A549 (cell line): ENCODE data around the gene OPRL1. TPM values are rescaled to one million over a fixed set of nuclear protein-coding genes. Genes with fewer than 3 reads are reported as not detected.

ENCODE experiments used
- ATAC-seq, 2 experiments: fragments of 200-7000 bp in 1 of 2; fragments of >200 bp in 1 of 2; cut with Nextera tagmentation in 1 of 2; cut with Tn5 transposase in 1 of 2; 3 replicates each; pipeline versions ENCODE4 v1.8.0 to v1.9.1; 2018 to 2020; ENCODE audit warnings: mild to moderate bottlenecking in 1 of 2, moderate library complexity in 1 of 2
- CTCF ChIA-PET: fragments of 300-600 bp; sonication (Branson Sonifier 250); formaldehyde crosslinking; extraction: SDS; loops from one replicate; lab custom pipeline; 2021; ENCODE audit warnings: antibody characterized with exemption, inconsistent platforms; lab: Yijun Ruan, JAX
- POLR2A ChIA-PET: fragments of 350-600 bp; formaldehyde crosslinking; extraction: SDS; loops from one replicate; lab custom pipeline; 2021; ENCODE audit warnings: antibody characterized with exemption, inconsistent platforms; lab: Yijun Ruan, JAX
- DNase-seq, 2 experiments: peaks; one replicate each; pipeline versions ENCODE4 v3.0.0 to v3.0.0-alpha.2; 2011 to 2016; ENCODE audit warnings: low read depth in 1 of 2, low spot score in 1 of 2
- FAIRE-seq: peaks from 2 replicates; lab custom pipeline; 2011; peaks lifted over from hg19 to GRCh38; lab: Jason Lieb, UNC
- H3K27ac ChIP-seq, 2 experiments: fragments of >200 bp; sonication (Bioruptor Twin); formaldehyde crosslinking; 3 replicates each; pipeline ENCODE4 v1.5.1; 2016 to 2017
- H3K4me1 ChIP-seq: fragments of >200 bp; sonication (Bioruptor Twin); formaldehyde crosslinking; 3 replicates; pipeline ENCODE4 v1.6.1; 2016
- H3K4me2 ChIP-seq: fragments of >200 bp; sonication (Bioruptor Twin); formaldehyde crosslinking; 3 replicates; pipeline ENCODE4 v1.6.1; 2016
- H3K4me3 ChIP-seq: fragments of >200 bp; sonication (Bioruptor Twin); formaldehyde crosslinking; 3 replicates; pipeline ENCODE4 v1.5.1; 2016
- H3K9me3 ChIP-seq: fragments of >200 bp; sonication (Bioruptor Twin); formaldehyde crosslinking; 3 replicates; pipeline ENCODE4 v1.6.1; 2016
- BHLHE40 ChIP-seq: IDR thresholded peaks from 2 replicates; pipeline ENCODE4 v1.6.1; 2012; ENCODE audit warnings: low read depth, low read length, inconsistent platforms
- CBX8 ChIP-seq: fragments of 200-600 bp; sonication (generic); IDR thresholded peaks from 2 replicates; pipeline ENCODE4 v1.6.1; 2016
- CEBPB ChIP-seq, 2 experiments: fragments of >200 bp in 1 of 2; sonication (Bioruptor Twin) in 1 of 2; formaldehyde crosslinking in 1 of 2; IDR thresholded peaks; 2 replicates each; pipeline ENCODE4 v1.6.1; 2012 to 2016
- CHD2 ChIP-seq: fragments of 150-350 bp; IDR thresholded peaks from 2 replicates; pipeline ENCODE4 v1.6.1; 2014; ENCODE audit warnings: low read length; ENCODE audit not compliant: partially characterized antibody
- CHD4 ChIP-seq: fragments of 200-600 bp; sonication (generic); IDR thresholded peaks from 2 replicates; pipeline ENCODE4 v1.6.1; 2016; ENCODE audit warnings: antibody characterized with exemption, mild to moderate bottlenecking, borderline replicate concordance
- ELK1 ChIP-seq: fragments of 150-350 bp; IDR thresholded peaks from 2 replicates; pipeline ENCODE4 v1.6.1; 2014; ENCODE audit warnings: low read depth, mild to moderate bottlenecking, low read length
- EP300 ChIP-seq, 2 experiments: fragments of >200 bp; sonication (Bioruptor Twin); formaldehyde crosslinking; IDR thresholded peaks; 2 replicates in 1 of 2; 3 replicates in 1 of 2; pipeline ENCODE4 v1.6.1; 2016 to 2017
- ESRRA ChIP-seq: fragments of 150-350 bp; IDR thresholded peaks from 2 replicates; pipeline ENCODE4 v1.6.1; 2014; ENCODE audit warnings: mild to moderate bottlenecking, low read length, borderline replicate concordance
- FOSL2 ChIP-seq, 2 experiments: fragments of 450-650 bp in 1 of 2; fragments of >200 bp in 1 of 2; sonication (Bioruptor Twin) in 1 of 2; formaldehyde crosslinking; IDR thresholded peaks; 2 replicates each; pipeline versions ENCODE4 v1.5.0 to v1.6.1; 2016 to 2020; ENCODE audit warnings: mild to moderate bottlenecking in 1 of 2, moderate library complexity in 1 of 2
- FOXS1 ChIP-seq: fragments of 250-450 bp; sonication (Bioruptor Pico); IDR thresholded peaks from 2 replicates; pipeline ENCODE4 v1.5.0; 2020; ENCODE audit warnings: mild to moderate bottlenecking, moderate library complexity
- HOXB13 ChIP-seq: fragments of 250-450 bp; sonication (Bioruptor Pico); IDR thresholded peaks from 2 replicates; pipeline ENCODE4 v1.5.0; 2020; ENCODE audit warnings: low read depth, mild to moderate bottlenecking, moderate library complexity
- HOXB5 ChIP-seq: fragments of 250-450 bp; sonication (Bioruptor Pico); IDR thresholded peaks from 2 replicates; pipeline ENCODE4 v1.5.0; 2020; ENCODE audit warnings: mild to moderate bottlenecking, moderate library complexity
- KDM1A ChIP-seq: fragments of 200-600 bp; sonication (generic); IDR thresholded peaks from 2 replicates; pipeline ENCODE4 v1.6.1; 2016; ENCODE audit warnings: low read depth, mild to moderate bottlenecking
- MAZ ChIP-seq: fragments of 150-350 bp; IDR thresholded peaks from 2 replicates; pipeline ENCODE4 v1.6.1; 2014; ENCODE audit warnings: antibody characterized with exemption, low read depth, low read length, borderline replicate concordance
- RFX5 ChIP-seq: fragments of 450-650 bp; IDR thresholded peaks from 2 replicates; pipeline ENCODE4 v1.7.1; 2014; ENCODE audit warnings: antibody characterized with exemption, mild to moderate bottlenecking, moderate library complexity
- SMC3 ChIP-seq: fragments of >200 bp; sonication (Bioruptor Twin); formaldehyde crosslinking; IDR thresholded peaks from 3 replicates; pipeline ENCODE4 v1.6.1; 2018; ENCODE audit warnings: inconsistent platforms
- TFCP2L1 ChIP-seq: fragments of 250-450 bp; sonication (Bioruptor Pico); IDR thresholded peaks from 2 replicates; pipeline ENCODE4 v1.5.0; 2021; ENCODE audit warnings: mild to moderate bottlenecking
- TP53 ChIP-seq: fragments of 250-450 bp; sonication (Bioruptor Pico); IDR thresholded peaks from 2 replicates; pipeline ENCODE4 v1.5.0; 2021; ENCODE audit warnings: mild to moderate bottlenecking, moderate library complexity
- USF2 ChIP-seq: fragments of 450-650 bp; IDR thresholded peaks from 2 replicates; pipeline ENCODE4 v1.6.1; 2014; ENCODE audit warnings: antibody characterized with exemption
- WGBS: methylation state at CpG from one replicate; pipeline ENCODE4 v1.1.6; 2017; ENCODE audit errors: missing lambda C conversion rate; 5-methylcytosine and 5-hydroxymethylcytosine counted together
- polyA plus RNA-seq, 4 experiments: library from polyadenylated mRNA; depleted of rRNA in 3 of 4; stranded (reverse); fragments of >200 nt; fragmentation: RNase III in 1 of 4; extraction: RNeasy Plus Mini Kit Qiagen cat#74134 plus additional on column Dnase treatment in 1 of 4; gene quantifications; 2 replicates in 3 of 4; 3 replicates in 1 of 4; pipeline ENCODE4 v1.2.3, GENCODE V29; 2011 to 2017
- TF ChIP-seq, protein P1 (sequence below): fragments of >200 bp; sonication (Bioruptor Twin); formaldehyde crosslinking; IDR thresholded peaks from 2 replicates; pipeline ENCODE4 v1.6.1; 2016
- TF ChIP-seq, protein P2 (sequence below): fragments of 250-450 bp; sonication (Bioruptor Pico); IDR thresholded peaks from 2 replicates; pipeline ENCODE4 v1.5.0; 2021; ENCODE audit warnings: mild to moderate bottlenecking, moderate library complexity, borderline replicate concordance

The OPRL1 gene
- polyA plus RNA-seq, 2 of the 4 experiments (the other 2 are of a cell fraction) = 0.54 to 1.2 TPM

DNA sequence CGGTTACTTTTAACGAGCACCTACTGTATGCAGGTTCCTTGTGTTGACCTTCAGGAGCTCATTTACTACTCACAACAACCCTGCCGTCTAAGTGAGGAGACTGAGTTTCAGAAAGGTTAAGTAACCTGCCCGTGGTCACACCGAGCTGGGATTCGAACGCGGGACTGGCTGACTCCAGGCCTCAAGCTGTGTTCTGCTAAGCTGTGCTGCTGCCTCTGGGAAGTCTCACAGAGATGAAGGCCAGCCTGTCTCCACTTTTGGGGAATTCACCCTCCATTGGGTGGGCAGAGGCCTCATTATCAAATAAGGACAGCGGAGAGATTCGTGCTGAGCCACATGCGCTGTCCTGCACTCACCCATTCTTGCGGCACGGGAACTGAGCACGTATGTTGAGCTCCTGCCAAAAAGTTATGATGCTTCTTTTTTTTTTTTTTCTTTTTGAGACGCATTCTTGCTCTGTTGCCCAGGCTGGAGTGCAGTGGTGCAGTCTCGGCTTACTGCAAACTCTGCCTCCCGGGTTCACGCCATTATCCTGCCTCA lies 58.5 kb downstream of the OPRL1 start:
- no peak for TF ChIP-seq USF2
- no peak for TF ChIP-seq ESRRA
- no peak for TF ChIP-seq RFX5
- no peak for TF ChIP-seq ELK1
- TF ChIP-seq CHD4 = no peak
- TF ChIP-seq, protein P1, sequence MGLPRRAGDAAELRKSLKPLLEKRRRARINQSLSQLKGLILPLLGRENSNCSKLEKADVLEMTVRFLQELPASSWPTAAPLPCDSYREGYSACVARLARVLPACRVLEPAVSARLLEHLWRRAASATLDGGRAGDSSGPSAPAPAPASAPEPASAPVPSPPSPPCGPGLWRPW = no peak
- TF ChIP-seq, all 56 proteins: peak for 0
- no peak overlapping the region for H3K27ac ChIP-seq
- no peak for FAIRE-seq
- no peak for DNase-seq
- H3K4me1 ChIP-seq = no peaks in the 10 kb centered on the region
- no peak for ATAC-seq
- H3K4me3 ChIP-seq = no peak overlapping the region
- H3K4me2 ChIP-seq = no peak overlapping the region
- H3K9me3 ChIP-seq = no peaks in the 10 kb centered on the region
- ChIA-PET POLR2A (no interaction called here), CTCF (interaction anchor here (0.8 to 4.5 kb wide), 4 partner anchors 8 to 59 kb away, joined by 3 to 29 read pairs (median 3); partner anchors contain the start of gene RGS19)
- 83% methylated on average over 17 of the region's 18 CpGs for WGBS

GRCh38 chr20:64139199-64140060 lies 59.5 kb downstream of the OPRL1 start:
- TF ChIP-seq, protein P2, sequence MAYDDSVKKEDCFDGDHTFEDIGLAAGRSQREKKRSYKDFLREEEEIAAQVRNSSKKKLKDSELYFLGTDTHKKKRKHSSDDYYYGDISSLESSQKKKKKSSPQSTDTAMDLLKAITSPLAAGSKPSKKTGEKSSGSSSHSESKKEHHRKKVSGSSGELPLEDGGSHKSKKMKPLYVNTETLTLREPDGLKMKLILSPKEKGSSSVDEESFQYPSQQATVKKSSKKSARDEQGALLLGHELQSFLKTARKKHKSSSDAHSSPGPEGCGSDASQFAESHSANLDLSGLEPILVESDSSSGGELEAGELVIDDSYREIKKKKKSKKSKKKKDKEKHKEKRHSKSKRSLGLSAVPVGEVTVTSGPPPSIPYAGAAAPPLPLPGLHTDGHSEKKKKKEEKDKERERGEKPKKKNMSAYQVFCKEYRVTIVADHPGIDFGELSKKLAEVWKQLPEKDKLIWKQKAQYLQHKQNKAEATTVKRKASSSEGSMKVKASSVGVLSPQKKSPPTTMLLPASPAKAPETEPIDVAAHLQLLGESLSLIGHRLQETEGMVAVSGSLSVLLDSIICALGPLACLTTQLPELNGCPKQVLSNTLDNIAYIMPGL (CRISPR knock-in tag) = no peak
- no peak for TF ChIP-seq FOXS1
- TF ChIP-seq CEBPB (IDR thresholded peaks at IDR 0.05) = no peak
- no peak for TF ChIP-seq CHD2
- TF ChIP-seq FOSL2 (IDR thresholded peaks at IDR 0.05) = no peak
- no peak for TF ChIP-seq FOSL2 (CRISPR knock-in tag; IDR thresholded peaks at IDR 0.05)
- TF ChIP-seq BHLHE40 = no peak
- TF ChIP-seq EP300 (IDR thresholded peaks at IDR 0.05) = no peak
- TF ChIP-seq MAZ = no peak
- TF ChIP-seq SMC3 = no peak
- no peak for TF ChIP-seq HOXB13 (CRISPR knock-in tag)
- TF ChIP-seq TFCP2L1 = no peak
- no peak for TF ChIP-seq ESRRA
- no peak for TF ChIP-seq KDM1A
- no peak for TF ChIP-seq CBX8
- no peak for TF ChIP-seq TP53 (CRISPR knock-in tag)
- TF ChIP-seq HOXB5 = no peak
- no peak for TF ChIP-seq RFX5
- TF ChIP-seq, all 56 proteins: peak for 0
- Histone ChIP-seq H3K4me1 (no peaks in the 10 kb centered on the region), H3K4me3 (no peak overlapping the region), H3K9me3 (peaks cover under 1% of the 10 kb centered on the region; the same call in 2 of the 3 replicates), H3K4me2 (no peak overlapping the region), H3K27ac (no peak overlapping the region)
- DNase-seq (no peak), ATAC-seq (0 out of 6 replicates have a peak, but pooled peaks of 1 of the 2 experiments have one; percentile 25), FAIRE-seq (no peak)
- POLR2A ChIA-PET = no interaction called here
- CTCF ChIA-PET = interaction anchor here (0.6 to 4.5 kb wide), 3 partner anchors 19 to 71 kb away, joined by 3 to 29 read pairs (median 4); partner anchors contain the start of gene LKAAEAR1
- WGBS = 75% methylated on average over 17 of the region's 21 CpGs
